Endothelial cell (in vitro differentiated cells): ENCODE measurements around the gene ZNF469. TPM values are rescaled to one million over a fixed set of nuclear protein-coding genes. Genes with fewer than 3 reads are reported as not detected.

ENCODE experiments used
- DNase-seq: peaks from one replicate; pipeline ENCODE4 v3.0.0; 2021; ENCODE audit warnings: low spot score
- H3K27ac Mint-ChIP-seq: one replicate; pipeline ENCODE4 v1.8.0; 2021; ENCODE audit warnings: mixed read lengths, inconsistent platforms; ENCODE audit not compliant: unreplicated experiment
- H3K27me3 Mint-ChIP-seq: one replicate; pipeline ENCODE4 v1.8.0; 2021; ENCODE audit warnings: mild to moderate bottlenecking, moderate library complexity, mixed read lengths, inconsistent platforms; ENCODE audit not compliant: unreplicated experiment
- H3K36me3 Mint-ChIP-seq: one replicate; pipeline ENCODE4 v1.8.0; 2021; ENCODE audit warnings: mild to moderate bottlenecking, low read depth, mixed read lengths, inconsistent platforms; ENCODE audit not compliant: unreplicated experiment
- H3K4me1 Mint-ChIP-seq: one replicate; pipeline ENCODE4 v1.8.0; 2021; ENCODE audit warnings: mild to moderate bottlenecking, mixed read lengths, inconsistent platforms; ENCODE audit not compliant: unreplicated experiment
- H3K4me3 Mint-ChIP-seq: one replicate; pipeline ENCODE4 v1.8.0; 2021; ENCODE audit warnings: mild to moderate bottlenecking, mixed read lengths, inconsistent platforms; ENCODE audit not compliant: unreplicated experiment
- H3K9me3 Mint-ChIP-seq: one replicate; pipeline ENCODE4 v1.8.0; 2021; ENCODE audit warnings: mixed read lengths, inconsistent platforms; ENCODE audit not compliant: unreplicated experiment
- total RNA-seq: library from RNA; stranded (reverse); fragmentation: NEBNext Ultra II Directional; extraction: Animal tissue kit (Norgen Biotek cat#: 25700); gene quantifications from one replicate; pipeline ENCODE4 v1.2.1, GENCODE V29; 2021; ENCODE audit not compliant: unreplicated experiment
- TF ChIP-seq, protein P1 (sequence below): fragments of 200-600 bp; sonication (generic); IDR thresholded peaks from one replicate; pipeline ENCODE4 v1.5.0; 2021; ENCODE audit warnings: antibody characterized with exemption; ENCODE audit not compliant: unreplicated experiment

The ZNF469 gene
- total RNA-seq, 1 donor from 2014 or later = 14.7 TPM

DNA sequence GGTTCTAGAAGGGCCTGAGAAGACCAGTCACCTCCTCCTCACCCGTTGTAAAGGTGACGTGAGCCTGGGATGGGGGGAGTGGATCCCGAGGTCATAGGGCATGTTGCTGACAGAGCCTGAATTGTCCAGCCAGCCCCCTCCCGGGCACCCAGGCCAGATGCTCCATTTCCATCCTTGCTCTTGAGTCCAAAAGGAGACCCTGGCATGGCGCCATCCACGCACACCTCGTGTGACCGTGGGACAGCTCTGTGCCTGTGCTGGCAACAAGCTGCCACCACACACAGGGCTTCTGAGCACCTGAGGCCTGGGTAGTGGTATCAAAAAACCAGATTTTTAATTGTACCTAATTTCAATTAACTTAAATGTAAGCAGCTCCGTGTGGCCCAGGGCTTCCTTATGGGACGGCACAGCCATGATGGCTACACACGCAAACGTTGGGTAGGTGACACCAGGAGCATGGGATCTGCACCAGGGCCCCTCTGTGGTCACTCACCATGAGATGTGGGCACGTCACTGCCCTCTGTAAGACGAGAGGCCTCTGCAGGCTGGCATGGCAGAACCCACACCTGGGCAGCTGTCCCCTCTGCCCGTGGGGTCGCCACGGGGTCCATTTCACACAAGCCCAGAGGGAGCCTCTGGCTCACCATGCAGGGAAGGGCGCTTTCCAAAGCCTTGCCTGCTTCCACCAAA lies 37.6 kb upstream of the ZNF469 start:
- Mint-ChIP-seq H3K4me1 (no peaks in the 10 kb centered on the region), H3K4me3 (no peak overlapping the region), H3K36me3 (peaks cover 10% of the 10 kb centered on the region), H3K9me3 (peaks cover 10% of the 10 kb centered on the region), H3K27ac (no peak overlapping the region), H3K27me3 (peaks cover 8% of the 10 kb centered on the region)
- TF ChIP-seq, protein P1, sequence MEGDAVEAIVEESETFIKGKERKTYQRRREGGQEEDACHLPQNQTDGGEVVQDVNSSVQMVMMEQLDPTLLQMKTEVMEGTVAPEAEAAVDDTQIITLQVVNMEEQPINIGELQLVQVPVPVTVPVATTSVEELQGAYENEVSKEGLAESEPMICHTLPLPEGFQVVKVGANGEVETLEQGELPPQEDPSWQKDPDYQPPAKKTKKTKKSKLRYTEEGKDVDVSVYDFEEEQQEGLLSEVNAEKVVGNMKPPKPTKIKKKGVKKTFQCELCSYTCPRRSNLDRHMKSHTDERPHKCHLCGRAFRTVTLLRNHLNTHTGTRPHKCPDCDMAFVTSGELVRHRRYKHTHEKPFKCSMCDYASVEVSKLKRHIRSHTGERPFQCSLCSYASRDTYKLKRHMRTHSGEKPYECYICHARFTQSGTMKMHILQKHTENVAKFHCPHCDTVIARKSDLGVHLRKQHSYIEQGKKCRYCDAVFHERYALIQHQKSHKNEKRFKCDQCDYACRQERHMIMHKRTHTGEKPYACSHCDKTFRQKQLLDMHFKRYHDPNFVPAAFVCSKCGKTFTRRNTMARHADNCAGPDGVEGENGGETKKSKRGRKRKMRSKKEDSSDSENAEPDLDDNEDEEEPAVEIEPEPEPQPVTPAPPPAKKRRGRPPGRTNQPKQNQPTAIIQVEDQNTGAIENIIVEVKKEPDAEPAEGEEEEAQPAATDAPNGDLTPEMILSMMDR = no peak
- no peak for DNase-seq

DNA sequence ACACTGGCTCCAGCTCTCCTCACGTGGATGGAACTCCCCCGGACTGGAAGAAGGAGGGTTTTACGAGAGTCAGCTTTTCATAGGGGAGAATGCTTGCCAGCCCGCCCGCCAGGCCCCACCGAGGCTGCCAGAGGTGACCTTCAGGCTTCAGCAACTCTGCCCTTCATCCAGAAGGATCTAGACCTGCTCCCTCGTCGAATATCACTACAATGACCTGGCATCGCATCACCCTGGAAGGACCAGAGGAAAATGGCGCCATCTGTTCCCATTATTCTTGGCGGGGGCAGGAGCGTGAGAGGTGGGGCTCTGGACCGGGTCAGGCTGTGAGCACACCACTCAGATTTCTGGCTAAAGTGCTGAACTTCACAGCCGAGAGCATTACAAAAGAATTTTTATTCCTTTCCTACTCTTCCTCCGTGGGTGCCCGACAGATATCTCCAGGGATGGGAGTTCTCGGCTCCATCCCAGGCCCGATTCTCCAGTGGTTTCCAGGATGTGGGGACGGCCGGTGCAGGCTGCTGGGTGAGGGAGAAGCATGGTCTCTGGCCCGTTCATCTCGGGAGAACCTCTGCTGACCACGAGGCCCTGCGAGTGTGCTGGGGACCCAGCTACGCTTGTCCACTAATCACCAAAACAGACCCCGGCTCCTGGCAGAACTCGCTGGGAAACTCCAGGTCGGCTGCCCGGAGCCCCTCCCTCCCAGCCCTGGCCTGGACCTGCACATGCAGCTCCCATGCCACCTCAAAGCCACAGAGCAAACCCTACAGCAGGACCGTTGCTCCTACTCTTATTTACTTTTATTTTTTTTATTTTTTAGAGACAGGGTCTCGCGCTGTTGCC lies 36.8 kb upstream of the ZNF469 start:
- TF ChIP-seq, protein P1 = no peak
- Mint-ChIP-seq H3K9me3 (peaks cover 10% of the 10 kb centered on the region), H3K27ac (no peak overlapping the region), H3K27me3 (peaks cover 8% of the 10 kb centered on the region), H3K4me3 (no peak overlapping the region), H3K4me1 (no peaks in the 10 kb centered on the region), H3K36me3 (peaks cover 10% of the 10 kb centered on the region)
- no peak for DNase-seq

DNA sequence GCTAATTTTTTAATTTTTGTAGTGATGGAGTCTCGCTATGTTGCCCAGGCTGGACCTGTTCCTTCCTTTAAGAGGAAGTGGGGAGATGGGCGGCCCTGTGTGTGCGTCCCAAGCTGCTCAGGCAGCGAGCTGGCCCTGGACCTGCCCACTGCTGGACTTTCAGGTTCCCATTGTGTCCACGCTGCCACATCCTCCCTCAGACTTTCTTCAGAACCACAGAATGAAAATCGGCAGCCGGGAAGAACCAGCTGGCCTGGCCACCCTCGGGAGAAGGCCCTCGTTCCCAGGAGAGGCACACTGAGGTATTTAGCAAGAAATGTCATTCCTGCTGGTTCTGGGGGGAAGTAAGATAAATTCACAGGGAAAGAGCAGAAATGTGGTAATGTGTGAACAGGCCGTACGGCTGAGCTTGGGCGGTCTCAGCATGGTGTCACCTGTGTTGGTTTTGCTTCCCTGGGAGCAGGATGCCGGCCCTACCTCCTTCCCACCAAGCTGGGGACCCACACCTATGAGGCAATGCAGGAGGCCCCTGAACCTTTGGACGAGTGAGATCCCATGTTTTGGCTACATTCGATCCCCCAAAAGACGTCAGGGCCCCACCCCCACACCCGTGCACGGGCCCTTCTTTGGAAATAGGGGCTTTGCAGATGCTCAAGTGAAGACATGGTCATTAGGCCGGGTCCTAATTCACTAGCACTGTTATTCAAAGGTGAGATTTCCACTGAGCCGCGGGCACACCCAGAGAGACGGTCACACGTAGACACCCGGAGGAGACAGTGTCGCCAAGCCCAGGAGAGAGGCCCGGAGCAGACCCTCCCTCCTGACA lies 35.9 kb upstream of the ZNF469 start:
- Mint-ChIP-seq H3K4me3 (no peak overlapping the region), H3K36me3 (peaks cover 10% of the 10 kb centered on the region), H3K27me3 (peaks cover 8% of the 10 kb centered on the region), H3K9me3 (peaks cover 10% of the 10 kb centered on the region), H3K27ac (no peak overlapping the region), H3K4me1 (no peaks in the 10 kb centered on the region)
- TF ChIP-seq, protein P1 = no peak
- no peak for DNase-seq

DNA sequence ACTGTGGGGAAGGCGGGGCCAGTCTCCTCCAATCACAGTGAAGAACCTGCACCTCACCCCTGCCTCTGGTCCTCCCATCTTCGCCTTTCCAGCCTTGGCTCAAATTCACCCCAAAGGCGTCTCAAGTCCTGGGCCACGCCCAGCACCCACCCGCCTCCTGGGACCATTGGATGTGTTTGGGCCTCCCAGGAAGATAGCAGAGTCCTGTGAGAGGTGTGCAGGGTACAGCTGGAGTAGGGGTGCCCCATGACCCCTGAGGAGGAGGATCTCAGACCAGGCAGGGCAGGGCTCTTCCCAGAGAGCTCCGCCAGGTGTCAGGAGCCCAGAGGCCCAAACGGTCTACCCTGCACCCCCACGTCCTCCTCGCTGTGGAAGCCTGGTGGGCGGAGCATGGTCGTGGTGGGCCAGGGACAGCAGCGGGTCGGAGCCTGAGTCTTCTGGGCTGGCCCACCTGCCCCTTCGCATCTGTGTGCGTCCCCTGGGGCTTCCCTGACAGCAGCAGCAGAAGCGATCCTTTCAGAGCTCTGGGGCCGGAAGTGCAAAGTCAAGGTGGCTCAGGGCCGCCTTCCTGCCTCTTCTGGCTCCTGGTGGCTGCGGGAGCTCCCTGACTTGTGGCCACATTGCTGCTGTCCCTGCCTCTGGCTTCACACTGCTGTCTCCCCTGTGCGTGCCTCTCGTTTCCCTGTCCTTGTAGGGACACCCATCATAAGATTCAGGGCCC lies 34.9 kb upstream of the ZNF469 start:
- Mint-ChIP-seq H3K4me3 (no peak overlapping the region), H3K27ac (no peak overlapping the region), H3K9me3 (peaks cover 10% of the 10 kb centered on the region), H3K27me3 (peaks cover 9% of the 10 kb centered on the region), H3K36me3 (peaks cover 10% of the 10 kb centered on the region), H3K4me1 (no peaks in the 10 kb centered on the region)
- TF ChIP-seq, protein P1 = no peak
- no peak for DNase-seq
